ENCODE results near the gene GDPD4.

Gene GDPD4

GRCh38 chr11:77206264-77207018, 95.0 kb downstream of the GDPD4 start:
- DNase-seq (ENCODE audit: low read depth in 2 of 2), result no peak

GRCh38 chr11:77205467-77206263, 95.8 kb downstream of the GDPD4 start:
- DNase-seq (ENCODE audit: low read depth in 2 of 2), result no peak

- no peak for DNase-seq (ENCODE audit: low read depth in 2 of 2)
These were observed 96.6 kb downstream of the GDPD4 start for GRCh38 chr11:77204754-77205466.

GRCh38 chr11:77203901-77204753, 97.4 kb downstream of the GDPD4 start:
- no peak for DNase-seq (ENCODE audit: low read depth in 2 of 2)

- DNase-seq (ENCODE audit: low read depth in 2 of 2), result no peak
These were observed 98.3 kb downstream of the GDPD4 start for GRCh38 chr11:77202941-77203900.

GRCh38 chr11:77201991-77202841, 99.3 kb downstream of the GDPD4 start:
- no peak for DNase-seq (ENCODE audit: low read depth in 2 of 2)

- DNase-seq (ENCODE audit: low read depth in 2 of 2), result no peak
These were observed 100.1 kb downstream of the GDPD4 start for GRCh38 chr11:77201370-77201769.

GRCh38 chr11:77200351-77201268, 100.9 kb downstream of the GDPD4 start:
- DNase-seq (ENCODE audit: low read depth in 2 of 2), result no peak

- DNase-seq (ENCODE audit: low read depth in 2 of 2), result no peak
These were observed 102.2 kb downstream of the GDPD4 start for GRCh38 chr11:77199137-77199745.

- DNase-seq (ENCODE audit: low read depth in 2 of 2), result peak; percentile 13 to 25
These were observed 103.0 kb downstream of the GDPD4 start for GRCh38 chr11:77198440-77198849.

GRCh38 chr11:77197626-77198320, 103.7 kb downstream of the GDPD4 start:
- no peak for DNase-seq (ENCODE audit: low read depth in 2 of 2)

GRCh38 chr11:77196961-77197360, 104.5 kb downstream of the GDPD4 start:
- no peak for DNase-seq (ENCODE audit: low read depth in 2 of 2)

GRCh38 chr11:77195071-77195755, 106.3 kb downstream of the GDPD4 start:
- no peak for DNase-seq (ENCODE audit: low read depth in 2 of 2)

GRCh38 chr11:77193911-77194830, 107.3 kb downstream of the GDPD4 start:
- DNase-seq (ENCODE audit: low read depth in 2 of 2), result no peak

- no peak for DNase-seq (ENCODE audit: low read depth in 2 of 2)
These were observed 108.3 kb downstream of the GDPD4 start for GRCh38 chr11:77193167-77193566.

Data from stimulated activated CD4-positive, alpha-beta T cell treated with anti-CD3 and anti-CD28 coated beads, Interleukin-4, amount 100 ng/mL, for 48 hours (primary cell).